ENCODE data around the gene ATL3.
"Not testable (repeated sequence)": the region's sequence is repeated elsewhere in the genome, so short reads cannot be mapped to it uniquely, and the experiment has no call there.

ATL3 gene

DNA sequence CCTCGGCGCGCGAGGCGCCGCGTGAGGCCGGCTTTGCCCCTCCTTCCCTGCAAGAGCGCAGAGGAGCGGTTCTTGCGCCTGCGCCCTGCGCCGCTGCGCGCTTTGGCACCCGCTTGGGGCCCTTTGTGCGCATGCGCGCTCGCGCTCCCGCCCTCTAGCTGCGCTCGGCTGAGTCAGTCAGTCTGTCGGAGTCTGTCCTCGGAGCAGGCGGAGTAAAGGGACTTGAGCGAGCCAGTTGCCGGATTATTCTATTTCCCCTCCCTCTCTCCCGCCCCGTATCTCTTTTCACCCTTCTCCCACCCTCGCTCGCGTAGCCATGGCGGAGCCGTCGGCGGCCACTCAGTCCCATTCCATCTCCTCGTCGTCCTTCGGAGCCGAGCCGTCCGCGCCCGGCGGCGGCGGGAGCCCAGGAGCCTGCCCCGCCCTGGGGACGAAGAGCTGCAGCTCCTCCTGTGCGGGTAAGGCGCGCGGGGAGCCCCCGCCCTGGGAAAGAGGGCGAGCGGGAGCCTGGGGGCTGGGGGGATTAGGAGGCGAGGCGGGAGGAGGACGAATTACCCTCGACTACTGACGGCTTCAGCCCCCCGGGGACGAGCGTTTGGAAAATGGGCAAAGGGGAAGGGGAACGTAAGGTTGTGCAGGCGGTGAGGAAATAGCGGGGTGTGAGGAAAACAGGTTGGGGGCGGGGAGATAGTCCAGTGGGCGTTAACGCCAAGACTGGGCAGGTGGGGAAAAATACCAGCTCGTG lies 10.3 kb upstream of the ATL3 start, which contains the start of gene RTN3:
RTN3 (plus strand) TSS at position 180 of the 745 bp plus-strand sequence; CDS start at position 317, 137 bp downstream.
- peak; percentile 99 for DNase-seq

DNA sequence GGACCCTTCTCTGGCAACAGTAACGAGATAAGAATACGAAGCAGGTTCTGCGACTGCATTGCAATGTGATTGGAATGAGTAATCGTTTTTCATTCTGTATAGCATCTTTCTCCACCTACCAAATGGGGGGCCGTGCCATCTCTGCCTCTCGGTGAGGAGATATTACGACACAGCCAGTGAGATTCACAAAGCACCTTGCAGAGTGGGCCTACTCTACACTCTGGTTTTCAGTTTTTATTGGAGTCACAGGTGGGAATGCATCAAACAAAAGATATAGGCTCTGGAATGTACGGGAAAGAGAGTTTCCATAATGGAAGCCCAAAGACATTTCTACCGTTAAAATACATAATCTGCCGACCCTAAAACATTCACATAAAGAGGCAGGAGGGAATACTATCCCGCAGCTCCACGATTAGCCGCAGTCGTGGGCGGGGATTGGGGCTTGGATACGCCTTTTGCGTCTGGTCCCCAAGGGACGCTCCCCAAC lies 9.7 kb upstream of the ATL3 start:
- peak; percentile 18 for DNase-seq

DNA sequence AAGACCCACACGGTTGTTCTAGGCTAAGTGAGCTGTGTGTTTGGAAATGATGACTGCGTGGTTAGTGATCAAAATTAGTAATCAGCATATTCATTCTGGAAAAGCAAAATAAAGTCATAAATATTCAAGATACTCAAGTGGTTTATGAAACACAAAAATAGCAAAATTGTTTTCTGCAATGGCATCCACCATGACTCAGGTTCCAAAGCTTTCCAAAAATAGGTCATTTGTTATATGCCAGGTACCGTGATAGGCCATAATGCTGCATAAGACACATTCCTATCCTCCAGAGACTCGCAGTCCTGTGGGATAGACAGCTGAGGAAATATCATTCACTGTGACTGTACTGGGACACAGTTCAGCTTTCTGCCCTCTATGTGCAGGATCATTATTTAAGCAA lies 2.4 kb upstream of the ATL3 start:
- no peak for DNase-seq

DNA sequence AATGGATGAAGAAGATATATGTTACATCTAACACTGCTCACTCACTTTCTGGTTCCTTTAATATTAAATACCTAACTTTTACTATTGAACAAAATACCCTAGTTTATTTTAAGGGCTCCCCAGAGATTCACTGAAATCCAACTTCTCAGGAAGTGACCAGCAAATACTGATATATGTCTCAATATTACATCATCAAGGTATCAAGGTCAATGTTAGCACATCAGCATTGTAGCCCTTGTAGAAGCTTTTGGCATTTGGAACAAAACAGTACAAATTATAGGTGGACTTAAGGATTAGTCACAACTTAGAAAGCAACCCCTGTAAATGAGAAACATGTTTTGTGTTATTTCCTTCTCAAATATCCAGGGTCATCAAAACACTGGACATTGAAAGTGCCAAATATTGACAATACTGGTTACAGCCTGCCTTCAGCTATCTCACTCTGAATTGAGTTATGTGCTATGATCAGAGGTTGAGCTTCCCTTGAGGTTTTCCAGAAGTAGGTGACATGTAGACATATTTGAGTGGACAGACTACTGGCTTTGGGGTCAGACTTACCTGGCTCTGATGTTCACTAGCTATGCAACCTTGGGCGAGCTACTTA lies 1.9 kb upstream of the ATL3 start:
- DNase-seq = no peak

DNA sequence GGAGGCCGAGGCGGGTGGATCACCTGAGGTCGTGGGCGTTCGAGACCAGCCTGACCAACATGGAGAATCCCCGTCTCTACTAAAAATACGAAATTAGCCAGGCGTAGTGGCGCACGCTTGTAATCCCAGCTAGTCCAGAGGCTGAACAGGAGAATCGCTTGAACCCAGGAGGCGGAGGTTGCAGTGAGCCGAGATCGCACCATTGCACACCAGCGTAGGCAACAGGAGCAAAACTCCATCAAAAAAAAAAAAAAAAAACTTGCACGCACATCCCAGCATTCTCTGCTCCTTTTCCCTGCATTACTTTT lies 934 bp upstream of the ATL3 start:
- no peak for DNase-seq

DNA sequence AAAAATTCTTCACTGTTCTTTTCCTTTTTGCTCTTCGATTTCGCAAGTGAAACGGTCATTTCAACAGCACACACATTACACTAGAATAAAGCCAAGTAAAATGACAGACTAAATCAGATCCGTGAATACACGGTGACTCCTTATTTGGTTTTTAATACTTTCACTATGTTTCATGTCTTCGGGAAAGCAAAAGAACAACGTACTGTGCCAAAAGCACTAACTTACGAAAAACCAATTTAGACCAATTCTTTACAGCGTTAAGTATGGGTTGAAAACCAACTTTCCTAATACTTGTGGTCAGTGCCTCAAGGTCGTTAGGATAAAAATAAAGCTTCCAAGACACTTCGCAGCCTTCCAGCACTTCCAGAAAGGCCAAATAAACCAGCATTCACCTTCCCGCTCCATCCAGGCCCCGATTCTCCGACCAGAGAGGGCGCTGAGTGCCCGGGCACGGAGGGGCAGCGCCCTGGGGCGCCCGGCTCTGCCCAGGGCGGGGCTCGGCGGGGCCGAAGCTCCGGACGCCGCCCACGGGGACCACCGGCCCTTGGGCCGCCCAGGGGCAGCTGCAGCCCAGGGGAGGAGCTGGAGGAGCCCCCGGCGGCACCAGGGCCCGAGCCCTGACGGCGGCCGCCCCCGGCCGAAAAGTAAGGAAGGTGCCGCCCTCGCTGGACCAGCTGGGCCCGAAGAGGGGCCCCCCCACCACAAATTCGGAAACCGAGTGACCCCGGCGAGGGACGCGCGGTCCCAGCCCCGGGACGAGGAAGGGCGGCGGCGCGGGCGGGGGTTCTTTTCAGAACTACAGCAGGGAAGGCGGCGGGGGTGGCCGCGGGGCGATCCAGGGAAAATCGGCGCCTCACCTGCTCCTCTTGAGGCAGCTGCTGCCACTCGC lies 499 bp downstream of the ATL3 start:
- DNase-seq = peak; percentile 31

DNA sequence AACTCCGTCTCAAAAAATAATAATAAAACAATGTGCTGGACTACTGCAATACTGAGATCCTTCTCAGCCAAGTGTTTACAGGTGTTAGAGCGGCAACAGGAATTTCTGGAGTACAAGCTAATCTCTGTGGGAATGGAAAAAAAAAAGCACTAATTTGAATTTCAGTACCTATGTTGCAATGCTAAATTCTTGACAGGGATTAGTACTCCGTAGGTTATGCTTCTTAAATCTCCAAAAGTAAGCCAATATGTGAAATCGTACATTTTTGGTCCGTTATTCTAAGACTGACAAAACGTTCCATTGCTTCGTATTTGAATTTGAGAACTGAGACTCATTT lies 1.1 kb downstream of the ATL3 start:
- no peak for DNase-seq

DNA sequence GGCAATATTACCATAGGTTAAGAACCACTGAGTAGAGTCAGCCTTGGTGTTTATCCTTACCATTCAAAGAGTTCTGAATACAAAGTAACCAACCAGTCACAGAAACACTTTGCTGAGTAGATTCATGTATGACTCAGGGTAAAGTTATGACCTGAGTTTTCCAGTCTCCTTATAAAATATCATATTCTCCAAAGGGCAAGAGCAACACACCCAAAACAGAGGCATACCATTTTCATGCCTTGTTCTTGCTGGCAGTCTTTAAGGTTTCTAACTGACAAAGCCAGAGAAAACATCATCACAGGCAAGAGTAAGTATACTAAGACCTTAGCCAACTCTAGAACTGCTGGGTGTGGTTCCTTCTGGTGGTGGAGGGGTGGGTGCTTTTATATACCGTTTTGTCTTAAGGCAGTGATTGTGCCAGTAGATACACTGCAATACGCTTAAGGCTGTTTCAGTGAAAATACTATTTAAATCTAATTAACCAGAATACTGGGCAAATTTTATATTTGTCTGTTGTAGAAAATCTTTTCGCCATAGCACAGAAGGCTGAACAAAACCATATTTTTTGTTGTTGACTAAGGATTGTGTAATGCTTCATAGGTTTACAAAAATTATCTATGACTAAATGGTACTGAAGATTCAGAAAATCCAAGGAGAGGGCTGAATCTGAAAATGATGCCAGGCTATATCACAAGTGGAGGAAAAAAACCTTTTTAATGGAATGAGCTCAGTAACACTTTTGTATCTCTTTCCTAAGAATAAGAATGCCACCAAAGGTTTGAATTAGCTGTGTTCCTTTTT lies 3.0 kb downstream of the ATL3 start:
- DNase-seq = peak; percentile 9

DNA sequence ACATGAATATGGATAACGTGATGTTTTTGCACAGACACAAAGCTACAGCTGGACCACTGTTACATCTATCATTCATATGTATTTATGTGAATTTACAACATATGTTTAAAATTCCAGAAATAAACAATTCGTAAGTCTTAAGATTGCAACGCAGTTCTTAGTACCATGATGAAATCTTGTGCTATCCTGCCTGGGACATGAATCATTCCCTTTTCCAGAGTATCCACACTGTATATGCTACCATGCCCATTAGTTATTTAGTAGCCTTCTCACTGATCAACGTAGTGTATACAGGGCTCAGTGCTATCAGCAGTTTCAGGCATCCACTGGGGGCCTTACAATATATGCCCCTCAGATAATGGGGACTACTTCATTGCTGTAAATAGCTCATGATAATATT lies 4.3 kb downstream of the ATL3 start:
- DNase-seq = no peak

DNA sequence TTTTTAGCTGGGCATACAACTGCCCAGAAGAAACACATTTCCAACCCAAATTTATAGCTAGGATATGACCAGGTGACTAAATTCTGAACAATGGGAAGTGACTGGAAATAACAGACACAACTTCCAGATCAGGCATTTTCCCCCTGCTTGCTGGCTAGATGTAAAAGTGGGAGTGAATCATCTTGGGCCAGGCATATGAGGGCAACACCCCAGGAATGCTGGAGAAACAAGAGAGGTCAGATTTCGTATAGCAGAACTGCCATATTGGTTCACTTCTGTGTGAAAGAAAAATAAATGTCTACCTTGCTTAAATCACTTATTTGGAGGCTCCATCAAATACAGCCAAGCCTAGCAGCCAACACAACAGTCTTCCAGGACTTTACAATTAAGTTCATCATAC lies 7.4 kb downstream of the ATL3 start:
- no peak for DNase-seq

DNA sequence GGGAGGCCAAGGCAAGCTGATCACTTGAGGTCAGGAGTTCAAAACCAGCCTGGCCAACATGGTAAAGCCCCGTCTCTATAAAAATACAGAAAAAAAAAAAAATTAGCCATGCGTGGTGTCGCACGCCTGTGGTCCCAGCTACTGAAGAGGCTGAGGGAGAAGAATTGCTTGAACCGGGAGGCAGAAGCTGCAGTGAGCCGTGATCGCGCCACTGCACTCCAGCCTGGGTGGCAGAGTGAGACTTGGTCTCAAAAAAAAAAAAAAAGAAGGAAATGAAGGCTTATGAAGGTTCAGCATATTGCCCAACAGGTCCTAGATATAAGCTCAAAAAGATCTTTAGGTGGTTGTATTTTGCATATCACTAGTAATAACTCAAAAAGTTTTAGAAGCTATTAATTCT lies 10.2 kb downstream of the ATL3 start:
- no peak for DNase-seq

DNA sequence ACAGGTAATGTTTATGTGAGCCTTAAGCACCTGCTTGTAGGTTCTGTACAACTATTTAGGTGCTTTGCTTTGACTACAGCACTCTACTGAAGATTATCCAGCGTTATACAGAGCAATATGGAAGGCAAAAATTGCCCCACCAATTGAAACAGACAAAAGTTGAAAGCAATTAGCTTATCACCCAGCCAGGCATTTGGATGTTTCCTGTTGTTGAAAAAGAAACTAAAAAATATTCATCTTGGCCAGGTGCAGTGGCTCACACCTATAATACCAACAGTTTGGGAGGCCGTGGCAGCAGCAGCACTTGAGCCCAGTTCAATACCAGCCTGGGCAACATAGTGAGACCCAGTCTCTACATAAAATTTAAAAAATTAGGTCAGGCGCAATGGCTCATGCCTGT lies 18.5 kb downstream of the ATL3 start:
- DNase-seq = no peak

DNA sequence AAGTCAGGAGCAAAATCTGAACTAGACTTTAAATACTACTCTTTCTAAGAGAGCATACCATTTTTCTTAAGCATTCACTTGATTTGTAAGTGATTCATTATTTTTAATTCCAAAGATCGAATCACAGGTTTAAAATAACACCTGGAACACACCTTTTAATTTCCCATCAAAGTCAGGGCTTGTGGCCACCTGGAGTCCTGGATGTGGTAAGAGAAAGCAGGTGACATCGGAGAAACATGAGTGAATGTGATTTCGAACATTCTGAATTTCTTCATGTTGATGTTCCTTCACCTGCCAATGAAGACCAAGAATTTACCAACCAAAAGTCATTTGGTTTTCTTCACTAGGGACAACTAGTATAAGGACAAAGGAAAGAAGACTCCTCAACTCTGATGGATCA lies 28.0 kb downstream of the ATL3 start:
- no peak for DNase-seq

DNA sequence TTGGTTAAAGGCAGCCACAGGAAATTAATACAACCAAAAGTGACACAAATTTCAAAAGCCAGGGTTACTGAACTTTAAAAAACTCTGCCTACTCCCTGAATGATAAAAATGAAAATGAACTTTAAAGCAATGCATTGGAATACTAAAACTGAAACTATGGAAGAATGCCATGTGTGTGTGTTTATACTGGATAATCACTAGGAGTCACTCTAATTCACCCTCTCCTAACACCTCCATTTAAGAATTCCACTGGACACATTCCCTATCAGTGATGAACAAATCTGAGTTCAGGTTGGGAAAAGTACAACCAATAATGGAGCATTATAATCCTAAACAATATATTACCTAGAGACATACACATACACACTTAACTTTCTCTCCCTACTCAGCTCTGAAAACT lies 29.4 kb downstream of the ATL3 start:
- DNase-seq = no peak

DNA sequence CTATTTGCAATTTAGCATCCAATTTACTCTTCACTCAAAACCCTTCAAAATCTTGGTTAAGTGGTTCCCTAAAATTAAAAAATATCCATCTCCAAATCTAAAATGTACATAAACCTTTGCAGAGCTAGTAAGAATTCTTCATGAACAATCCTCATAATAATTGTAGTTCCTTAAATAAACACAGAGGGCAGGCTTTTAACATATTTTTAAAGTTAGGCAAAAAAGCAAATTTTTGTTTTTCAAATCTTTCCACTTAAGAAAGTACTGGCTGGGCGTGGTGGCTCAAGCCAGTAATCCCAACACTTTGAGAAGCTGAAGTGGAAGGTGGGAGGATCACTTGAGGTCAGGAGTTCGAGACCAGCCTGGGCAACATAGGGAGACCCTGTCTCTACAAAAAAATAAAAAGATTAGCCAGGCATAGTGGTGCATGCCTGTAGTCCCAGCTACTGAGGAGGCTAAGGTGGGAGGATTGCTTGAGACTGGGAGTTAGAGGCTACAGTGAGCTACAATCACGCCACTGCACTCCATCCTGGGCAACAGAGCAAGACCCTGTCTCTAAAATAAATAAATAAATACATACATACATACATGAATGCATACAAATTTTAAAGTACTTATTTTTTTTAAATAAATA lies 31.9 kb downstream of the ATL3 start:
- no peak for DNase-seq

DNA sequence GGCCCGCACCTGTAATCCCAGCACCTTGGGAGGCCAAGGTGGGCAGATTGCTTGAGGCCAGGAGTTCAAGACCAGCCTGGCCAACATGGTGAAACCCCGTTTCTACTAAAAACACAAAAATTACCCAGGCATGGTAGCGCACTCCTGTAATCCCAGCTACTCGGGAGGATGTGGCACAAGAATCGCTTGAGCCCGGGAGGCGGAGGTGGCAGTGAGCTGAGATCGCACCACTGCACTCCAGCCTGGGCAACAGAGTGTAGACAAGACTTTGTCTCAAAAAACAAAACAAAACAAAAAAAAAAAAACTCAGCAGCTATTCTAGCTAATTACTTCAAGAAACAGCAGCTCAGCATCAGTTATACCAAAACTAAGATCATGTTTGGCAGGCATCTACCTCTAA lies 32.7 kb downstream of the ATL3 start:
- not testable (repeated sequence) for DNase-seq

DNA sequence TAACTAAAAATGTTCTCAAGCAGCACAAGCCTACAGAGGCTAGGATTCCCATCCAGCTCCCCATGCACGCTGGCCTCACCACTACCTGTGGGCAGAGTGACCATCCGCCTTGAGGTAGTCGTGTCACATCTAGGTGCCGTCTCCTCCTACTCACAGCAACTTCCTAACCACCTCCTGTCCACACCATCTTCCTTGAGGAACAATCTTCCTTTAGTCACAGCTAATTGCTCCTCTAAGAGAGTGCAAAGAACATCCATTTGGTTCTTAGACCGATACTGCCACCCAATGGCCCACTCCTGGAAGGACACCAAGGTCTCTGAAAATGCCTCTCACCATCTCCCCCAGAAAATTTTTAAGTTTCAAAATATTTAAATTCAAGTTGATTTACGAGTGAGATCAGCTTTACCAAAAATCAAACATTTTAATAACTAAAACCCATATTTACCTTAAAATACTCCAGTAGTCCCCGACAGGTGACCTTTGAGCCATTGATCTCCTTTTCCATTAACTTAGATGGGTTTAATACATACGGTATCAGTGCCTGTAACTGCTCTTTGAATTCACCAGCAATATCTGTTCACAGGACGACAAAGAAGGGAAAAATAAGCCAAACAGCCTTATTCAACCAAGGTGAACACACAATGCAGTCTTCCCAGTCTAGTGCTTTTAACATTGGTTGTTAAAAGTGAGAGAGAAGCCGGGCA lies 35.3 kb downstream of the ATL3 start:
- DNase-seq = peak; percentile 75

DNA sequence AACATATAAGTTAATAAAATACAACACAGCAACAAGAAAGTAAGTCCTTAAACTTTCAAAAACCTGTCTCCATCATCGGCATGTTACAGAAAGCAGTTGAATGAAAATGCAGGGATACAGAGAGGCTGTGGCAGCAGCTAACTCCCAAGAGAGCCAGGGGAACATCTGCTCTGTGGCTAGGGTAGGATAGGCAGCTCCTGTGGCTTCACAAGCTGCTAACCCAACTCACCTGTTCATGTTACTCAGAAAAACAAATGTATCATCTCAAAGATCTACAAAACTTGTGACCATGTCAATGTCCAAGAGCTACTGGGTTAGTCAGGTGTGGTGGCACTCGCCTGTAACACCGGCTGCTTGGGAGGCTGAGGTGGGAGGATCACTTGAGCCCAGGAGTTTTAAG lies 41.8 kb downstream of the ATL3 start:
- DNase-seq = no peak

DNA sequence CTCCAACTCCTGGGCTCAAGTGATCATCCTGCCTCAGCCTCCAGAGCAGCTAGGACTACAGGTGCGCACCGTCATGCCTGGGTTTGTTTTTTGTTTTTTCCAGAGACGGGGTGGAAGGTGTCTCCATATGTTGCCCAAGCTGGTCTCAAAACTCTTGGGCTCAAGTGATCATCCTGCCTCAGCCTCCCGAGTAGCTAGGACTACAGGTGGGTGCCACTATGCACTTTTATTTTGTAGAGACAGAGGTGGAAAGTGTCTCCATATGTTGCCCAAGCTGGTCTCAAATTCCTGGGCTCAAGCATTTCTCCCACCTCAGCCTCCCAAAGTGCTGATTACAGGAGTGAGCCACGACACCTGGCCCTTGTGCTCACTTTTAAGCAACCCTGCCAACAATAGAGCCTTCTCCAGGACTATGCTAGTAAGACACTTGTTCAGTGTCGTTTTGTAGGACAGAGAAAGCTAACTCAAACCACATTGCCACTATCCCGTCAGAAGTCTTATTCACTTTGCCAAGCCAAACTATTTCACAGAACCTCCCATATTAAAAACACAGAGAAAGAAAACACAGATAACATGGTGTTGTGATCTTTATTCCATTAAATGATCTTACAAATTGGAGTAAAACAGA lies 47.5 kb downstream of the ATL3 start:
- no peak for DNase-seq

DNA sequence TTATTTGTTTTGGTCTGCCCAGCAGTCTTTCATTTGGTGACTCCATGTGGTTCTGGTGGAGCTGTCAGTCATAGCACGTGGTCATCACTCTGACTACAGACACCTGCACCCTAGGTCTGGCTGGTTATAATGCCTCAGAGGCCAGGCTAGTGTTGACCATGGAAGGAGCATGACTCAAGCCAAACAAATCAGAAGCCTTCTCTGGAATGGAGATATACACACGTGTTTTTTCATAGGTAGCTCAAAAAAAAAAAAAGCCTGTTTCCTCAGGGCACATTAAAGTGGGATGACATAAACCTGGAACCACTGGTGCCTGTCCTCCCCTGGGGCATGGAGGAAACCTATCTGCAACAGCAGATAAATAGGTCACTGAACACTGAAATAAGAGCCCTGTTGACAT lies 48.9 kb downstream of the ATL3 start:
- DNase-seq = no peak

DNA sequence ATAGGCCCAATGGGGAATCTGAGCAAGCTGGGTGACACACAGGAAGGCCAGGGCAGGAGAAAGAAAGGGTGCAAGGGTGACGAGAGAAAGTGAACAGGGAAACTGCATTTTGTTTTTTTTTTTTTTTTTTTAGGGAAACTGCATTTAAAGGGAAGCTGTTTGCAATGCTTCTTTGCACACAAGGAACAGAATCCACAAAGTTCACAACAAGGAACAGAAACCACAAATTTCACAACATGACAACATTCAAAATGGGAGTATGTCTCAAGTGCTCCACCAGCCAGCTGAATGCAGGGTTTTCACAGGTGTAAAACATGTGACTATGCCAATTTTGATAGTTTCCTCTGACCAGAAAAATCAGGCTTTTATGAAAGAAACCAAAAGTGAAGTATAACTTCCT lies 50.1 kb downstream of the ATL3 start:
- DNase-seq = no peak

DNA sequence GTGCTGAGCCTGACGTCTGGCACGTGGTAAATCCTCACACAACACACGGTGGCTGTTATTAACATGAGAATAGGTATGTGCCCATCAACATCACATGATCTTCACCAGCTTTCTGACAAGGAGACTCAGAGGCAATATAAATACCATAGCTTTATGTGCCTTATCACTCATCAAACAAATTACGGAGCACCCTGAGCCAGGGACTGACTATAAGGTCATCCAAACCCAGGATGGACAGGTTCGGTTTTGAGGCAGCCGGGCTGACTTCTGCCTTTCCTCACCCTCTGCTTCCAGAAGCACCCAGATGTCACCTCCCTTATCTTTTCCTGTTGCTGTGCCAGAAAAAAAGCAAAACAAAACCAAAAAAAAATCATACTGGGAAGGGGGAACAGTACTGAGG lies 51.2 kb downstream of the ATL3 start:
- no peak for DNase-seq
